H1 (cell line): ENCODE data around the gene DNM2.

Source experiments
- BRCA1 ChIP-seq: IDR thresholded peaks from 2 replicates; pipeline ENCODE4 v1.6.1; 2012; ENCODE audit warnings: low read depth, low read length, improper control_type of control experiment
- CHD1 ChIP-seq: IDR thresholded peaks from 2 replicates; pipeline ENCODE4 v1.6.1; 2012; ENCODE audit warnings: low read depth, low read length, improper control_type of control experiment
- CHD2 ChIP-seq: IDR thresholded peaks from 2 replicates; pipeline ENCODE4 v1.6.1; 2012; ENCODE audit warnings: low read length, improper control_type of control experiment
- CTCF ChIP-seq, 3 experiments: IDR thresholded peaks; 1 replicate in 2 of 3; 2 replicates in 1 of 3; pipeline versions ENCODE4 v1.5.1 to v1.6.1; 2011; ENCODE audit warnings: low read length in 3 of 3, mild to moderate bottlenecking in 3 of 3, inconsistent platforms in 2 of 3, low read depth in 1 of 3, moderate library complexity in 1 of 3; ENCODE audit not compliant: insufficient read depth in 1 of 3; ENCODE audit errors: control extremely low read depth in 1 of 3
- EZH2 ChIP-seq: fragments of 200-600 bp; sonication (generic); IDR thresholded peaks from 2 replicates; pipeline ENCODE4 v1.7.1; 2012; ENCODE audit warnings: low read depth, mild to moderate bottlenecking, moderate library complexity, low read length, inconsistent platforms; ENCODE audit not compliant: severe bottlenecking
- GTF2F1 ChIP-seq: IDR thresholded peaks from 2 replicates; pipeline ENCODE4 v1.6.1; 2012; ENCODE audit warnings: low read depth, low read length, improper control_type of control experiment, borderline replicate concordance
- HDAC6 ChIP-seq: IDR thresholded peaks from one replicate; pipeline ENCODE4 v1.7.1; 2012; ENCODE audit warnings: low read depth, mild to moderate bottlenecking, inconsistent platforms, low read length, moderate library complexity
- POLR2A ChIP-seq, 2 experiments: IDR thresholded peaks; 1 replicate in 1 of 2; 2 replicates in 1 of 2; pipeline ENCODE4 v1.6.1; 2011; ENCODE audit warnings: low read depth in 2 of 2, low read length in 2 of 2, mild to moderate bottlenecking in 2 of 2; ENCODE audit errors: control extremely low read depth in 1 of 2
- RFX5 ChIP-seq: IDR thresholded peaks from 2 replicates; pipeline ENCODE4 v1.6.1; 2011; ENCODE audit warnings: low read depth, low read length, improper control_type of control experiment, borderline replicate concordance
- SIN3A ChIP-seq, 2 experiments: IDR thresholded peaks in 1 of 2; conservative IDR thresholded peaks in 1 of 2; 2 replicates each; pipeline ENCODE4 v1.6.1; 2011 to 2012; ENCODE audit warnings: low read length in 2 of 2, improper control_type of control experiment in 1 of 2, low read depth in 1 of 2, mild to moderate bottlenecking in 1 of 2
- SP1 ChIP-seq: IDR thresholded peaks from 2 replicates; pipeline ENCODE4 v1.6.1; 2011; ENCODE audit warnings: low read depth, low read length
- TAF1 ChIP-seq: IDR thresholded peaks from 2 replicates; pipeline ENCODE4 v1.6.1; 2011; ENCODE audit warnings: mild to moderate bottlenecking, low read depth, low read length
- TCF12 ChIP-seq: IDR thresholded peaks from 2 replicates; pipeline ENCODE4 v1.6.1; 2011; ENCODE audit warnings: low read depth, mild to moderate bottlenecking, low read length

- TF ChIP-seq CTCF (IDR thresholded peaks at IDR 0.05; ENCODE audit: control extremely low read depth in 1 of 3, insufficient read depth in 1 of 3, low read depth in 1 of 3, low read length in 3 of 3) = peak in 2 of 3 experiments; percentile 10 to 21; a peak in 1 of 4 replicates
- no peak for TF ChIP-seq CHD2
- TF ChIP-seq BRCA1 = no peak
- TF ChIP-seq CHD1 = no peak
- no peak for TF ChIP-seq SP1
- no peak for TF ChIP-seq POLR2A (IDR thresholded peaks at IDR 0.05; ENCODE audit: control extremely low read depth in 1 of 2, low read depth in 2 of 2, low read length in 2 of 2)
- TF ChIP-seq SIN3A (conservative IDR thresholded peaks at IDR 0.05 in 1 of 2, IDR thresholded peaks at IDR 0.05 in 1 of 2; ENCODE audit: low read depth in 1 of 2, low read length in 2 of 2) = no peak
- TF ChIP-seq RFX5 = no peak
- no peak for TF ChIP-seq HDAC6
- no peak for TF ChIP-seq GTF2F1
- TF ChIP-seq EZH2 = no peak
- no peak; the same call in 1 of the 2 replicates for TF ChIP-seq TAF1
- no peak for TF ChIP-seq TCF12
These were observed 154.0 kb downstream of the DNM2 start for GRCh38 chr19:10871711-10872545.
